Stimulated activated CD8-positive, alpha-beta memory T cell treated with anti-CD3 and anti-CD28 coated beads, Interleukin-2, amount 100 ng/mL, for 1 hour (primary cell): ENCODE measurements around the gene MUC6.

Source experiments
- DNase-seq, 2 donors: peaks; one replicate each; pipeline ENCODE4 v3.0.0-alpha.2; 2020; ENCODE audit warnings: low read depth in 2 of 2

Gene MUC6

DNA sequence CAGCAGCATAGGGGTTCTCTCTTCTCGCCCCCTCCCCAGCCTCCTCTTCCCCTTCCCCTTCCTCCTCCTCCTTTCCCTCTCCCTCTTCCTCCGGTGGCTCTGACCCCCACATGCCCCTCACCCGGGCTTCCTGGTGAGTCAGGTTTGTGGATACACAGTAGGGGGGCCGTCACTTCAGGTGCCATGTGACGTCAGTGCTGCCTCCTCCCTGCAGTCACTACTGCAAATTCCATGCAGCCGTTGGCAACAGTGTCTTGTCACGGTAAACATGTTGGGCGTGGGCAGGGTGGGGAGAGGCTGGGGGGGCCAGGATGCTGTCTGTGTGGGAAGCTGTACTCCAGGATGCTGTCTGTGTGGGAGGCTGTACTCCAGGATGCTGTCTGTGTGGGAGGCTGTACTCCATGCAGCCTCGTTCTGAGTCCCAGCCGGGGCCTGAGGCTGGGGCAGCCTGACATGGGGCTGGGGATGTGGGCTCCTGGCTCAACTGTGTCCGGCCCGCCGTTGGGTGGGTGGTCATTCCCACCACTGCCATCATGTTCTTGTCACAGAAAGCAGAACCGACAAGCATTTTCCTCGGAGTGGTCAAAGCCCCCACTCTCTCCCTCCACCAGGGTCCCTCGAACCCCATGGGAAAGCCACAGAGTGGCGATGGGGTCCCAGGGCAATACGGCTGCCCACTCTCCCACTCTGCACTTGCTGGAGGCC, 35.8 kb upstream of the MUC6 start:
- no peak for DNase-seq

DNA sequence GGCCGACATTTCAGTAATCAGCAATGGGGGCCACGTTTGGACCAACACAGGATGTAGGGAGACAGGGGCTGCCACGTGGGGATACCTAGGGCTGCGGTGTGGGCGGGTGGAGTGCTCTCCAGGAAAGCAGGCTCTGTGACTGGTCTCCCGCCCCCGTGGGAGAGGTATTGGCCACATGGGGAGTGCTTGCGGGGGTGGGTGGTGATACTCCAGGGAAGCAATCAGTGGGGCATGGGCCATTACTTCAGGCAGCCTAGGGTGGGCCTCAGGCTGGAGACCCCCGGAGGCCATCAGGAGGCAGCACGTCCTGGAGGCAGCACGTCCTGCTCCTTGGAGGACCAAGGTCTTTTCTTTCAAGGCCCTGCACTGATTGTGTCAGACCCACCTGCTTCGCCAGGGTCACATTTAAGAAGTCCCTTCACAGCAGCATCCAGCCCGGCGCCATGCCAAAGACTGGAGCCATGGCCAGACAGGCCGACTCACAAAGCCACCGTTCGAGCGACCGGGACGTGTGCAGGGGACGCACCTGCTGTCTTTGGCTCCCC, 35.1 kb upstream of the MUC6 start:
- no peak for DNase-seq

DNA sequence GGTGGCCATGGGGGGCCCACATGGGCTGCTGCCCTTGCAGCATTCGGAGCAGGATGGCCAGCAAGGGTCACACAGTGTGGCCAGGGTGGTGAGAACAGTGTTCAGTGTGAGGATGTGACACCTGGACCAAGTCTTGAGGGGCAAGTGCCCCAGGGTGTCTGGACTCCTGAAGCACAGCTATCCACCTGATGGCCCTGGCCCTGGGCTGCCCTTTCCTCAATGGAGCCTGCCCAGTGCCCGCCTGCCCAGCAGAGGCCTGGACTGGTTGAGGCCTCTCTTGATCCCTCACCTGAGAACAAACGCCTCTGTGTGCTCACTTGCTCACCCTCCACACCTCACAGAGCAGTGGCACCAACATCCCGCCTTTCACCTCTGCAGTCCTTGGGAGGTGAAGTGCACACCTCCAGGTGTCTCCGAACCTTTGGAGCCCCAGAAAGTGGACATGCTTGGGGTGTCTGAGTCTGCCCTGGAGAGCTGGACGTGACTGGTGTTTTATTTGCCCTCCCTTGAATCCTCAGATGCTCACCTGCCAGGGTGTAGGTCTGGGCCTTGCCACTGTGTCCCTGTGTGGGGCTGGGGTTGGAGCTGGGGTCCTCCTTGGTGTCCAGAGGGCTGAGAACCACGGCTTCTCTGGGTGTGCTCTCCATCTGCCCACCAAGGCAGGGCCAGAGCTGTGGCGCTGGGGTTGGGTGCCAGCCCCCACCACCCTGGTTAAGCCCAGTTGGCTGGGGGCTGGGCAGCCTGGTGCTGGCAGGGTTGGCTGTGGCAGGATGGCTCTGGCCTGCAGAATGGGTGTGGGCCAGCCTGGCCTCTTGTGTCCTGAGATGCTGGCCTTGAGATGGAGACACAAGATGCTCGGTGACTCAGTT, 34.3 kb upstream of the MUC6 start:
- DNase-seq, result no peak

DNA sequence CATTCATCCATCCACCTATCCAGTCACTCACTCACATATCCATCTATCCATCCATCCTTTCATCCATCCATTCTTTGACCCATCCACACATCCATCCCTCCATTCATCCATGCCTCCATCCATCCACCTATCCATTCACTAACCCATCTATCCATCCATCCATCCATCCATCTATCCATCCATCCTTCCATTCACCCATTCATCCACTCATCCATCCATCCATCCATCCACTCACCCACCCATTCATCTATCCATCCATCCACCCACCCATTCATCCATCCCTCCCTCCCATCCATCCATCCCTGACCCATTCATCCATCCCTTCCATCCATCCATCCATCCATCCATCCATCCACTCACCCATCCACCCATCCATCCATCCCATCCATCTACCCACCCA, 33.2 kb upstream of the MUC6 start:
- DNase-seq, result no peak

DNA sequence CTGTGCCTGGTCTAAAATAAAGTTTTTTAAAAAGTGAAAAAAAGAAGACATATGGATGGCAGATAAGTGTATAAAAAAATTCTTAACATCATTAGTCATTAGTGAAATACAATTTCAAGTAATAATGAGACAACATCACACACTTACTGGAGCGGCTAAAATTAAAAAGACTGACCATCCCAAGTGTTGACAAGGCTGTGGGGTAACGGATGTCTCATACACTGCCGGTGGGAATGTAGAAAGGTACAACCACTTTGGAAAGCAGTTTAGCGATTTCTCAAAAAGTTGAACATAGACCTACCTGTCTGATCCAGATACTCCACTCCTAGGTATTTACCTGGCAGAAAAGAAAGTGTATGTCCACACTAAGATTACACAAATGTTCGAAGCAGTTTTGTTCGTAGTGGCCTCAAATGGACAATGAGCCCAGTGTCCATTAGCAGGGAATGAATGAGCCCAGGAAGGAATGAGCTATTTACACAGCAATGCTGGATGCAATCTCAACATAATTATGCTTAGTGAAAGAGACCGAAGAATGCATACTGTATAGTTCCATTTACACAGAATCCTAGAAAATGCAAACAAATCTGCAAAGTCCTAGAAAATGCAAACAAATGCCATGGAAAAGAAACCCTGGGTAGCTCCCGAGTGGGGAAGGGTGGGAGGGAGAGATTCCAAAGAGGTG, 31.4 kb upstream of the MUC6 start:
- no peak for DNase-seq

DNA sequence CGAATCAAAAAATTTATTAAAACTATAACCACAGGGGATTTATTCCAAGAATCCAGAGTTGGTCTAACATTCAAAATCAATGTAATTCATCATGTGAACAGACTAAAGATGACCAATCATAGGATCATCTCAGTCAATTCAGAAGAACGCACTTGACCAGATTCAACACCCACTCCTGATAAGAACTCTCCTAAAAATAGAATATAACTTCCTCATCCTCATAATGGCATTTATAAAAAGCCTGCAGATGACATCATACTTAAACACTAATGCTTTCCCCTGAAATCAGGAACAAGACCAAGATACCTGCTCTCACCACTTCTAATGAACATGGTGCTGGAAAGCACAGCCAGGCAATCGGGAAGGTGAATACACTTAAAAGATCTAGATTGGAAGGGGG, 27.6 kb upstream of the MUC6 start:
- DNase-seq, result no peak

DNA sequence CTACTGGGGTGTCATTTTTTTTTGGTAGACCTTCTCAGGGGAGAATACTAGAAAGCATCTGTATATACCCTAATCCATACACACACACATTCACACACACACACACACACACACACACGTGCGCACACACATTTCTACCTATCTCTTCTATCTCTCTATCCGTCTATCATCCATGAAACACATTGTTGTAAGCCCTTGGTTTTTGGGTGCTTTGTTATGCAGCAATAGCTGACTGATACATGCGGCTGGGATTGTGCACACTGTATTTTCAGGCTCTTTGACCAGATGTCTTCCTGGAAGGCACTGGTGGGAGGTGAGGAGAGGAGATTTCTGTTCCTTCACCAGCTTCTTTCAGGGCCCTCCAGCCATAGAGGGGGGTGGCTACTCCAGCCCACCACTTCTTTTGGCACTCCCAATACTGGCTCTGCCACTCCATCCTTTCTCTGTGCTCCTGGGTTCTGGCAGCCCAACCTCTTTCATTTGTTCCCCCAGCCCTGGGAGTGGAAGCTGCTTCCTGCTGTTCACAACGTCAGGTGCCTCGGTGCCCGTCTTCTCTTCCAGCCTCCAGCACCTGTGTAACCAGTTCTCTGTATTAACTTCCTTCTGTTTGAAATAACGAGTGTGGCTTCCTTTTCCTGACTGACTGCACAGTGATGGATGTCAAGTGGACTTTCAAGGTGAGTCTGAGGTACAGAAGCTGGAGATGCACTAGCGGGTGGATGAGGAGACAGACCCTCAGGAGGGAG, 25.7 kb upstream of the MUC6 start:
- no peak for DNase-seq

DNA sequence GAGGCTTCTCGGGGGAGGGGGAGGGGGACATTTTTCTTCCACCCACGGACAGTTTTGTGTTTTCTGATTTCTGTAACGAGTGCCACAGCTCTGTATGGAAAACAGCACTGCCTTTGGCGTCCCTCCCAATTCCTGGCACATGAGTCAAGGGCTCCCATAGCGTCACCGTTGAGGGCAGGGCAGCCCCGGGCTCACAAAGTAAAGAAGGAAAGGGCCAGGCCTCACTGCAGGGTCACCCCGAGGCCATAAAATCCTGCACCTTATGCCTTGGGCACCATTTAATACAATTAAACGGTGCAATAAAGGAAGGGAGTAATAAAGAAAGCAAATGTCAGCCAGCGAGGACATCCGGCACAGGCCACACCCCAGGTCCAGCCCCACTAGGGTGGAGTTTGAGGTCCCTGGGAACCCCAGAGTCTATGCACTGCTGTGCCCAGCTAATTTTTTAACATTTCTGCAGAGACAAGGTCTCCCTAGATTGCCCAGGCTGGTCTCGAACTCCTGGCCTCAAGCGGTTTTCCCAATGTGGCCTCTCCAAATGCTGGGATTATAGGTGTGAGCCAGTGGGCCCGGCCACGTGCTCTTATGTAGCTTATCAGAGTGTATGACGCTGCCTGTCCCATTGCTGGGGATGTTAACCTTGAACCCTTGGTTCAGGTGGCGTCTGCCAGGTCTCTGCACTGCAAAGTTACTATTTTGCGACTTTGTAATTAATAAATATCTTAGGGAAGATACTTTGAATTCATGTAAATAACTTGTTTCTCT, 24.5 kb upstream of the MUC6 start:
- no peak for DNase-seq

DNA sequence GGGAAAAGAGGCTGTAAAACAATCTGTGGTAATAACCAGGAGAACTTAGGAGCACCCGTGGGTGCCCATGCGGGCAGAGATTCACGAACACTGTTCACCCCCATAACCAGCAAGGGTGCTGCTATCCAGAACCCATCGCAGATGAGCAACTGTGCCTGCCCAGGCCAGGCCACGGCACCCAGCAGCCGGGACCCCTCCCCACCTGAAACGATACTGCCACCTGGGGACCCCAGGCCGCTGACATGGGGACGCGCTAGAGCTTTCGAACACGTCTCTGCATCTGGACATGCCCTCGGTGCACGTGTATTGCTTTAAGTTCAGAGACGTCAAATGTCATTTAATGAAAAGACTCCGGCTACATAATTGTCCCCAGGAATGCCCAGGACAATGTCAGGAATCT, 23.9 kb upstream of the MUC6 start:
- DNase-seq, result no peak

DNA sequence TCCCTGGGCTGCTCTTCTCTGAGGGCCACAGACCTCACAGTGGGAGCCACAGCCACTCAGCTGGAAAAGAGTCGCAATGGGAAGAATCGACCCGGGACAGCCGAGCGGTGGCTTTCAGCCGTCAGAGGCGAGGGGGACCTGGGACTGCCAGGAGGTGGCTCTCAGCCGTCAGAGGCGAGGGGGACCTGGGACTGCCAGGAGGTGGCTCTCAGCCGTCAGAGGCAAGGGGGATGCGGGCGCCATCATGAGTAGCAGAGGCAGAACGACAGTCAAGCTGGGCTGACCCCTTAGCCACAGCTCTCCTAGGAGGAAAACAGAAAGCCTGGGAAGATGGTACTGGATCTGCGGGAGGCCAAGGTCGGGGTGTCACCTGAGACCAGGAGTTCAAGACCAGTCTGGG, 23.2 kb upstream of the MUC6 start:
- DNase-seq, result no peak

DNA sequence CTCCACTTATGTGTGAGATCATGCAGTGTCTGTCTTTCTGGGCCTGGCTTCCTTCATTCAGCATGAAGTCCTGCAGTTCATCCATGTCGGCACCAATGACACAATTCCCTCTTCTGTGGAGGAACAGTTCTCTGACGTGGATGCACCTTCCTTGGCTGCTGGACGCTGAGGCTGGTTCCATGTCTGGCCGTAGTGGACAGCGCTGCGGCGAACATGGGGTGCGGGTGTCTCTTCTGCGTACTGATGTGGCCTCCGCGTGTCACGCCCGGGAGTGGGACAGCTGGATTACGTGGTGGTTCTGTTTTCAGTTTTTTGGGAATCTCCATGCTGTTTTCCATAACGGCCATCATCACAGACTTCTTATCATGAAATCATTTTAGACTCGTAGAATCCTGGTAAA, 21.3 kb upstream of the MUC6 start:
- no peak for DNase-seq

DNA sequence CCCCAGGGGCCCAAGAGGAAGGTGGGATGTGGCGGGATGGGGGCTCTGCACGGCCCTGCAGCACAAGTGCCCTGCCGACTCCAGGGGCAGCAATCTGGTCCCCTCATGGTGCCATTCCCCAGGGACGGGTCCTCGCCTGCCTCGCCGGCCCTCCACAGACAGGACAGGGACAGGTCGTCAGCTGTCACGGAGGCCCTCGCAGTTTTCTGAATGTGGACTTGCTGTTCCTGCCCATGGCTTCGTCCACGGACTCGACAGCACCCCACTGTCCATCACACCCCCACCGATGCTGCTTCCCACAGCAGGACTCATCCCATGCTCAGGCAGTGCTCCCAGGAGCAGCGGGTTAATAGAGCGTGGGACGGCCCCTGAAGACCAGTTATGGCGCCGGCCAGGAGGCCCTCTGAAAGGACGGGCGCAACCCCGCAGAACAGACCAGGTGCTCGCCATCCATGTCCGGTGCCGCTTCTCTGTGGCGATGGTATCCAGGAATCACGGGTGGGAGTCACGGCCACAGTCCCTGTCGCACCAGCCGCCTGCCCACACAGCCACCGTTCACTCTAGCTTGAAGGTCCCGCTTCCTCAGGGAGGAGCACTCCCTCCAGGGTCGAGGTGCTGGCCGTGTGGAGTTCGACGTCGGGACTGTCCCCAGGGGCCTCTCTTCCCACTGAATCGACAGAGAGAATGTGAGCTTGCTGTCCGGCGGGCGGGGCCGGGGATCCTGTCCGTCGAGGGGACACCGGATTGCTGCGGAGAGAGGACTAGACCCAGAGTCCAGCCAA, 19.7 kb upstream of the MUC6 start:
- no peak for DNase-seq

DNA sequence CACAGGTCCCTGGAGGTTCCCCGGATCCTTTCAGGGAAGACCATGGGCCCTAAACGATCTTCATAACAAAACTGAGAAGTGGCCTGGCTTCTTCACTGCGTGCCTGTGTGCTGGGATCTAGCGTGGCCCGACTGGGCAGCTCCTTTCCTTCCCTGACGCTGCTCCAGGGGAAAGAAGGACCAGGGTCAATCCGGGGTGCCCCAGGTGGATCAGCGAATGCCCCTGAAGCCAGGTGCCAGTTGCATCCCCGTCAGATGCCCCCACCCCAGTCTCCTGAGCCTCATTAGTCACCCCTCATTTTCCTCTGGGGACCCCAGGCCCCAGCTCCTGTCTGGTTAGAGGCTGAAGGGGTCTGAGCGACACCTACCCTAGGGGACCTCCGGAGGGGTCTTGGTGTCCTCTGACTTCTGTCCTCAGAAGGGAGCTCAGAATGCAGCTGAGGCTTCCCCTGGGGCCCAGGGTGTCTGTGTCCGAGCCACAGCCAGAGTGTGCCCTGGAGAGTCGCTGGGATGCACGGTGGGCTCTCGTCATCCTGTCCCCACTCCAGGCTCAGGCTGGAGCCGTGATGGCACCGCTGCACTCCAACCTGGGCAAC, 18.7 kb upstream of the MUC6 start:
- DNase-seq, result no peak

DNA sequence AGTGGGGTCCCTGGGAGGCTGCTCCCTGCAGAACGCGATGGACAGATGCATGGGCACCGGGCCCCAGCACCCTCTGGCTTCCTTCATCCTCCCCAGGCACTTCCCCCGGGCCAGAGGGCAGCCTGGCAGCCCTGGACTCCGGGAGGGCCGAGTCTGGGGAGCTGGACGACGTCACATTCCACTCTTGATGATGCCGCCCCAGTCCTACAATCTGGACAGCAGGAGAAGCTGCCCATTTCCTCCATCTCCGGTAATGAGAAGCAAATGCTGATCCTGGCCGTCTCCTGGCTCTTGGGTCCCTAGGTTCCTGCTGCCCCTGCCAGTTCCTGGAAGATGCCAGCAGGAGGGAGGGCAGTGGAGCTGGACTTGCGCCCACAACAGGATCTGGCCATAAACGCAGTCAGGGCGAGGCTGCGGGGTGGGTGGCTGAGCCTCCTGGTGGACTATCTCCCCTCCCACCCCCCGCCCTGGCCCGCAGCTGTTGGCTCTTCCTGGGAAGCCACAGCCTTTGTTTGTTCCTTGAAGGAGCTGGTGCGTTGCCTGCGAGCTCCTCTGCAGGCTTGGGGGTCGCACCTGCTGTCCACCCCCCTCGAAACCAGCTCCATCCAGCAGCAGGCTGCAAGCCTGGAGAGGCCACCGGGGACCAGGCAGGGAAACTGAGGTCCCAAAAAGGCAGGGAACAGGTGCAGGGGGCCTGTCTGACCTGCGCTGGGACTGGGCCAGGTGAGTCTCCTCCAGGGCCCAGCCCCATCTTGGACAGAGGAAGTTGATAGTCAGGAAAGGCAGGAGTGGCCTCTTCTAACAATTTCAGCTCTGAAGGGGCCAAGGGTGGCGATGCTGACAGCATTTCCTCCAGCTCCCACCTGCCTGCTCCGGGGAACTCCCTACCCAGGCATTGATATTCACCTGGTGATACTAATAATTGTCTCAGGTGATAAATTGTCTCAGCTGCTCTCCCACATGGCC, 17.9 kb upstream of the MUC6 start:
- no peak for DNase-seq

DNA sequence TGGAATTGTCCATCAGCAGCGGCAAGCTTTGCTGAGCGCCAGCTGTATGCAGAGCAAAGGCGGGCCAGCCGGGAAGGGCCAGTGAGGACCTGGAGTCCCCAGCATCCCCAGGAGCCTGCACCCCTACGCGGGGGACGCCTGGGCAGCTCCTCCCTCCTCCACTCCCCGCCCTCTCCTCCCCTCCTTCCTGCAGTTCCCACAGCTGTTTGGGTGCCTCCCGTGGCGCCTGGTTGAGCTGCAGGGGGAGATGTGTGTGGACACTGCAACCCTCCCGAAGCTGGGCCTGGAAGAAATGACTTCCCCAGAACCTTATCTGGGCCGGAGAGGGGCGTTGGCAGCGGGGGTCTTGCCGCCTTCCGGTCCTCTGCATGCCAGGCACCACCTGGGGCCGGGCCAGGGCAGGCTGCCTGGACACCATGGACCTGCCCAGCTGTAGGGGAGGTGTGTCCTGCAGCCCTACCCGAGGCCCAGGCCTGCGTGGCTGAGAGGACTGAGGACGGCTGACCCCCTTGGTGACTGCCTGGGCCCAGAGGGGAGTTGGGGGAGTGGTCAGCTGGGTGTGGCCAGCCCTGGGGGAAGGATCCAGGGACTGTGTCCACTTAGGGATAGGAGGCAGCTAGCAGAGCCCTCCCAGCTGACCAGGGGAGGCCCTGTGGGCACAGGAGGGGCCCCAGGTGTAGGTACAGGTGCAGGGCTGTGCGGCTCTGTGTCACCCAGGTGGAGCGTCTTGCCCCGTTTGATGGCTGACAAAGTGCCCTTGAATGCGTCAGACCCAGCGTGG, 16.8 kb upstream of the MUC6 start:
- no peak for DNase-seq

DNA sequence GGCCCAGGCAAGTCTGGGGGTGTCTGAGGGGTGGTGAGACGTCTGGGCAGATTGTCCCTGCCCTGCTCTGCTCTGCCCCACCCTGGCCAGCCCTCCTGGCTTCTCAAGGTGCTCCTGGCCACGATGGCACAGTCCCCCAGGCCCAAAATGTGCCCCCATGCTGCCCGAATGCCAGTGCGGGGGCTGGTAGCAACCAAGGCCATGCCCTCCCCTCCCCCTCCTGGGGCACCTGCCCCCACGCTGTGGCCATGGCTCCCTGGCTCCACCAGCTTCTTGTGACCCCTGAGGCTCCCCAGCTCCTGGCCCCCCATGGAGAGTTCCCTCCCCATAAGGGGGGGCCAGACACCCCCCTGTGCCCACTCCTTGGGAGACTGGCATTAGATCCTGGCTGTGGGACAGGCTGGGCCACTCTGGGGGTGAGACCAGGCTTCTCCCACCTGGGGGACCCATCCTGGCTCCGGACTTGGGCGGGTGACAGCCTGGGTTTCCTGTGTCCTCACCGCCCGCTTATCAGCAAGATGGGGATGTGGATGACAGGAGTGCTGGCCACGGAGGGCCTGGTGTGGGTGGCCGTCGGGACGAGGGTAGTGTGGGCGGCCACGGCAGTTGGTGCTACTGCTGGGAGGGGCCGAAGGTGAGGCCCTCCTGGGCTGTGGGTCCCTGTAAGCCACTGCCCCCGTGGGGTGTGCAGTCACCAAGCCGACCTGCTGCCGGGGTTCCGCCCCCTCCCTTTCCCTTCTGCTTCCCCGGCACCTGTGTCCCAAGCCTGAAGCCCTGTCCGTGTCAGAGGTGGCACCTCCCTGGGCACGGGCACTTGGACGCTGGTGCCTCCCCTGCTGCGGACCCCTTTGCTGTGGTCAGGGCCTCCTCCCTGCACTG, 15.9 kb upstream of the MUC6 start:
- DNase-seq, result no peak
